Bronchial epithelial cell (primary cell): ENCODE data around the gene PDGFRB. TPM values are rescaled to one million over a fixed set of nuclear protein-coding genes. Genes with fewer than 3 reads are reported as not detected.

Source experiments
- DNase-seq: peaks from one replicate; pipeline ENCODE4 v3.0.0-alpha.2; 2010; ENCODE audit warnings: low read depth
- FAIRE-seq: peaks from 2 replicates; lab custom pipeline; 2011; peaks lifted over from hg19 to GRCh38; lab: Jason Lieb, UNC
- H3K27me3 ChIP-seq: 2 replicates; pipeline ENCODE4 v1.5.1; 2011; ENCODE audit warnings: low read length; ENCODE audit not compliant: control insufficient read depth, insufficient read depth
- H3K36me3 ChIP-seq: 2 replicates; pipeline ENCODE4 v1.5.1; 2011; ENCODE audit warnings: low read length; ENCODE audit not compliant: control insufficient read depth, insufficient read depth
- H3K4me3 ChIP-seq: 2 replicates; pipeline ENCODE4 v1.5.1; 2011; ENCODE audit warnings: mild to moderate bottlenecking, low read depth, low read length, control low read depth
- CTCF ChIP-seq: IDR thresholded peaks from 2 replicates; pipeline ENCODE4 v1.5.1; 2011; ENCODE audit warnings: mild to moderate bottlenecking, moderate library complexity, low read length, control low read depth, inconsistent platforms; ENCODE audit not compliant: insufficient read depth, severe bottlenecking
- total RNA-seq: library from RNA; depleted of rRNA; stranded (reverse); fragments of >200 nt; gene quantifications from 2 replicates; pipeline ENCODE4 v1.2.1, GENCODE V29; 2014

The PDGFRB gene
- total RNA-seq, 1 donor from 2014 or later = 1.6 TPM

GRCh38 chr5:150103678-150104549 lies 51.7 kb downstream of the PDGFRB start:
- no peak for FAIRE-seq
- Histone ChIP-seq H3K27me3 (no peaks in the 10 kb centered on the region), H3K4me3 (no peak overlapping the region), H3K36me3 (no peaks in the 10 kb centered on the region)
- no peak for TF ChIP-seq CTCF
- no peak for DNase-seq

- DNase-seq = no peak
- no peak overlapping the region for H3K4me3 ChIP-seq
- no peak for TF ChIP-seq CTCF
- H3K27me3 ChIP-seq = no peaks in the 10 kb centered on the region
- H3K36me3 ChIP-seq = no peaks in the 10 kb centered on the region
- FAIRE-seq = no peak
Observed at GRCh38 chr5:150101023-150101422, 54.6 kb downstream of the PDGFRB start.

- FAIRE-seq (no peak), DNase-seq (no peak)
- Histone ChIP-seq H3K27me3 (no peaks in the 10 kb centered on the region), H3K36me3 (no peaks in the 10 kb centered on the region), H3K4me3 (no peak overlapping the region)
- no peak for TF ChIP-seq CTCF
Observed at GRCh38 chr5:150097152-150097551, 58.5 kb downstream of the PDGFRB start.

- no peaks in the 10 kb centered on the region for H3K36me3 ChIP-seq
- H3K27me3 ChIP-seq = peaks cover 1% of the 10 kb centered on the region
- TF ChIP-seq CTCF = no peak
- DNase-seq (no peak), FAIRE-seq (no peak)
- H3K4me3 ChIP-seq = no peak overlapping the region
Observed at GRCh38 chr5:150092159-150092787, 63.4 kb downstream of the PDGFRB start.

- Histone ChIP-seq H3K27me3 (peaks cover 14% of the 10 kb centered on the region), H3K36me3 (no peaks in the 10 kb centered on the region), H3K4me3 (no peak within 1 kb of the TSS)
- no peak for FAIRE-seq
- no peak for DNase-seq
- no peak for TF ChIP-seq CTCF
Observed at GRCh38 chr5:150085950-150086715, 69.5 kb downstream of the PDGFRB start, which contains the start of gene CSF1R. Gene CSF1R (minus strand): TSS chr5:150086554. CDS start chr5:150086427, 127 bp downstream.
